ENCODE data around the gene CPA1.

Gene CPA1

GRCh38 chr7:130379921-130380860, at the start of gene CPA1:
TSS of gene CPA1 (plus strand) at chr7:130380494. CDS start at chr7:130380521, 27 bp downstream.
- Histone ChIP-seq H3K4me3 (ENCODE audit: low read depth, low read length) (no peak within 1 kb of the TSS), H3K27ac (no peak within 1 kb of the TSS), H3K36me3 (replicated peaks) (no peaks in the 10 kb centered on the region), H3K27me3 (replicated peaks) (no peaks in the 10 kb centered on the region)
- DNase-seq, result no peak
- no peak for TF ChIP-seq CTCF (IDR thresholded peaks at IDR 0.05; ENCODE audit: low read depth, low read length, missing control alignments)
- in situ Hi-C loops (cut with HindIII; ENCODE audit: low pct_ligation_motif_present, low sequenced_read_pairs), result no loop called here

GRCh38 chr7:130332259-130333053, 47.8 kb upstream of the CPA1 start:
- Histone ChIP-seq H3K27me3 (replicated peaks) (no peaks in the 10 kb centered on the region), H3K4me3 (ENCODE audit: low read depth, low read length) (no peak overlapping the region), H3K36me3 (replicated peaks) (no peaks in the 10 kb centered on the region), H3K27ac (no peak overlapping the region)
- DNase-seq, result no peak
- in situ Hi-C loops (cut with HindIII; ENCODE audit: low pct_ligation_motif_present, low sequenced_read_pairs), result no loop called here
- TF ChIP-seq CTCF (IDR thresholded peaks at IDR 0.05; ENCODE audit: low read depth, low read length, missing control alignments), result no peak

- no peak for DNase-seq
- in situ Hi-C loops (cut with HindIII; ENCODE audit: low pct_ligation_motif_present, low sequenced_read_pairs), result no loop called here
- H3K27ac ChIP-seq, result no peak overlapping the region
- H3K36me3 ChIP-seq (replicated peaks), result no peaks in the 10 kb centered on the region
- H3K27me3 ChIP-seq (replicated peaks), result no peaks in the 10 kb centered on the region
- H3K4me3 ChIP-seq (ENCODE audit: low read depth, low read length), result no peak overlapping the region
- no peak for TF ChIP-seq CTCF (IDR thresholded peaks at IDR 0.05; ENCODE audit: low read depth, low read length, missing control alignments)
These were observed 46.5 kb upstream of the CPA1 start for GRCh38 chr7:130333832-130334231.

GRCh38 chr7:130334274-130334673, 46.0 kb upstream of the CPA1 start:
- Histone ChIP-seq H3K36me3 (replicated peaks) (no peaks in the 10 kb centered on the region), H3K27me3 (replicated peaks) (no peaks in the 10 kb centered on the region), H3K27ac (no peak overlapping the region), H3K4me3 (ENCODE audit: low read depth, low read length) (no peak overlapping the region)
- TF ChIP-seq CTCF (IDR thresholded peaks at IDR 0.05; ENCODE audit: low read depth, low read length, missing control alignments), result no peak
- DNase-seq, result peak; percentile 27
- in situ Hi-C loops (cut with HindIII; ENCODE audit: low pct_ligation_motif_present, low sequenced_read_pairs), result no loop called here

GRCh38 chr7:130337410-130337971, 42.8 kb upstream of the CPA1 start:
- H3K27ac ChIP-seq, result no peak overlapping the region
- DNase-seq, result no peak
- in situ Hi-C loops (cut with HindIII; ENCODE audit: low pct_ligation_motif_present, low sequenced_read_pairs), result no loop called here
- no peaks in the 10 kb centered on the region for H3K36me3 ChIP-seq (replicated peaks)
- H3K4me3 ChIP-seq (ENCODE audit: low read depth, low read length), result no peak overlapping the region
- TF ChIP-seq CTCF (IDR thresholded peaks at IDR 0.05; ENCODE audit: low read depth, low read length, missing control alignments), result no peak
- no peaks in the 10 kb centered on the region for H3K27me3 ChIP-seq (replicated peaks)

Data from brain microvascular endothelial cell (primary cell).